Skin epidermis (tissue), 12 donors: ENCODE data around the gene ATP5F1E.

Source experiments
- H3K27ac ChIP-seq, 21 experiments: fragments of 200-600 bp; sonication (generic) in 11 of 21; one replicate each; pipeline ENCODE4 v1.5.0; 2020; ENCODE audit warnings: mild to moderate bottlenecking in 3 of 21, inconsistent platforms in 2 of 21, moderate library complexity in 2 of 21
- H3K4me3 ChIP-seq, 7 experiments: fragments of 200-600 bp; sonication (generic) in 2 of 7; one replicate each; pipeline ENCODE4 v1.5.0; 2020; ENCODE audit warnings: inconsistent platforms in 2 of 7, mild to moderate bottlenecking in 2 of 7, moderate library complexity in 1 of 7

Gene ATP5F1E

GRCh38 chr20:59008715-59009336 is 23.3 kb downstream of the ATP5F1E start:
- Histone ChIP-seq H3K27ac (peak overlapping the region in 17 of 21 experiments; percentile 3 to 98 (median 84)), H3K4me3 (no peak overlapping the region)

GRCh38 chr20:59007665-59008511 is 24.2 kb downstream of the ATP5F1E start:
- peak overlapping the region; percentile 67 to 98 (median 93) for H3K27ac ChIP-seq
- peak overlapping the region; percentile 49 to 83 (median 72) for H3K4me3 ChIP-seq

DNA sequence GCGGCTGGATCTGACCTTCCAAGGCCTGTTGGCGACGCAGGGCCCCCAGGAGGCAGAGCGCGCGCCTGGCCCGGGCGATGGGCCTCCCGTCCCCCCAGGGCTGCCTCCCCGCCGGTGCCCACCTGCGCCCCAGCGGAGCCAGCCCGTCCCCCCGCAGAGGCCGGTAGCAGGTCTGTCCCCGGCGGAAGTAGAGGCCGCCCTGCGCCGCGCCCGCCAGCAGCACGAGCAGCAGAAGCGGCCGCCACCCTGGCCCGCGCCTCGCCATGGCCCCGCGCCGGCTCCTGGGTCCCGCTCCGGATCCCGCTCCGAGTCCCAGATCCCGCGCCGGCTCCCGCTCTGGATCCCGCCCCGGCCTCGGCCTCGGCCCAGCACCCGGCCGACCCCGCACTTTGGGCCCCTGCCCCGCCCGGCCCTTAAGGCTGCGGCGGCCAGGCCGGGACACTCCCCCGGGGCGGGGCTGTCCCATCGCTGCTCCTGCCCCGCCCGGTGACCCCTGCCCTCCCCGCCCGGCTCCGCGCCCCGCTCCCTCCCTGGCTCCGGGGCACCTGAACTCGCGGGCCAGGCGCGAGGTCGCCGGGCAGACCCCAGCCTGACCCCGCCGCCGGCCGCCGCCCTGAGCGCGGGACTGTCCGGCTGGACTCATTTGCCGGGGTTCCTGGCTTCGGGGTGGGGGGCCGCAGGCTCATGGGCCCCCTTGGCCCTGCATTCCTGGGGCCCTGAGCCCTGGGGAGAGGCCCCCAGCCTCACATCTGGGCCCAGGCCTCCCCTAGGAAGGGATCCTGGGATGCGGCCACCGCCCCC is 25.1 kb downstream of the ATP5F1E start, which contains the start of gene CTSZ:
CTSZ (minus strand) TSS at position 391 of the 801 bp plus-strand sequence; CDS start at position 265, 126 bp downstream.
- Histone ChIP-seq H3K27ac (peak within 1 kb of the TSS; percentile 67 to 98 (median 93)), H3K4me3 (peak within 1 kb of the TSS; percentile 49 to 83 (median 72))

- Histone ChIP-seq H3K4me3 (peak overlapping the region; percentile 49 to 83 (median 72)), H3K27ac (peak overlapping the region; percentile 67 to 98 (median 93))
Measured at GRCh38 chr20:59006167-59006863, 25.8 kb downstream of the ATP5F1E start.

GRCh38 chr20:59005523-59006166 is 26.5 kb downstream of the ATP5F1E start:
- Histone ChIP-seq H3K27ac (peak overlapping the region; percentile 67 to 98 (median 93)), H3K4me3 (peak overlapping the region; percentile 49 to 83 (median 72))

DNA sequence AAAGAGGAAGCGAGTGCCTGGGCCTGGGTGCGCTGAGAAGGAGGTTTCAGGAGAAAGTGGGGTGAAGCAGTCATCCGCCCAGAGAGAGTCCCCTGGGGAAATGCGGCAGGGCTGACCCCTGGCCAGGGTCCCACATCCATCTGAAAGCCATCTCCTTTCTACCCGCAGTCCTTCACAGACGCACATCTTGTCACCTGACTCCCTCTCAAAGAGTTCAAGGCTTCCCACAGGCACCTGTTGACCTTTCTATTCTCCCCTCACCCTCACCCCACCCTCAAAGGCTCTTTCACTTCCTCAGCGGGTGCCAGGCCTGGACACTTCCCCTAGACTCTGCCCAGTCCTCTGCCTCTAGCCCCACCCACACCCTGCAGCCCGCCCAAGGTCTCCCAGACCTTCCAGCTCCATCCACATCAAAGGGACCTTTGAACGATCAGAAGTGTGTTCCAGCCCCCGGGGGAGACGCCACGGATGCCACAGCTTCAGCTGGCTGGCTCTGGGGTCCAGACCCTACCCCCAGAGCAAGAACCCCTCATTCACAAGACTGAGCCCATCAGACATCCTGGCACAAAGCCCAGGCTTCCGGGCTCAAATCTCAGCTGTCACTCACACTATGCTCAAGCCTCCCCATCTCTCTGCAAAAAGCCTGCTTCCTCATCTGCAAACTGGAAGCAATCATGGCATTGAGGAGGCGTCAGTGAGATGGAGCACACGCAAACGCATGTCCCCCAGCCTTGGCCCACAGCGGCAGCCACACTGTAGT is 27.2 kb downstream of the ATP5F1E start:
- peak overlapping the region in 20 of 21 experiments; percentile 79 to 98 (median 93) for H3K27ac ChIP-seq
- H3K4me3 ChIP-seq, result peak overlapping the region; percentile 49 to 83 (median 72)

GRCh38 chr20:59004493-59004762 is 27.7 kb downstream of the ATP5F1E start:
- H3K4me3 ChIP-seq, result peak overlapping the region in 6 of 7 experiments; percentile 49 to 83 (median 72)
- peak overlapping the region in 17 of 21 experiments; percentile 46 to 98 (median 91) for H3K27ac ChIP-seq

GRCh38 chr20:59003836-59004492 is 28.2 kb downstream of the ATP5F1E start:
- peak overlapping the region in 5 of 7 experiments; percentile 56 to 83 (median 73) for H3K4me3 ChIP-seq
- peak overlapping the region in 17 of 21 experiments; percentile 4 to 98 (median 91) for H3K27ac ChIP-seq

GRCh38 chr20:59002874-59003399 is 29.2 kb downstream of the ATP5F1E start:
- Histone ChIP-seq H3K27ac (peak overlapping the region in 2 of 21 experiments; percentile 83 to 93), H3K4me3 (no peak overlapping the region)

- H3K27ac ChIP-seq, result no peak overlapping the region
Measured at GRCh38 chr20:59002388-59002787, 29.7 kb downstream of the ATP5F1E start.

DNA sequence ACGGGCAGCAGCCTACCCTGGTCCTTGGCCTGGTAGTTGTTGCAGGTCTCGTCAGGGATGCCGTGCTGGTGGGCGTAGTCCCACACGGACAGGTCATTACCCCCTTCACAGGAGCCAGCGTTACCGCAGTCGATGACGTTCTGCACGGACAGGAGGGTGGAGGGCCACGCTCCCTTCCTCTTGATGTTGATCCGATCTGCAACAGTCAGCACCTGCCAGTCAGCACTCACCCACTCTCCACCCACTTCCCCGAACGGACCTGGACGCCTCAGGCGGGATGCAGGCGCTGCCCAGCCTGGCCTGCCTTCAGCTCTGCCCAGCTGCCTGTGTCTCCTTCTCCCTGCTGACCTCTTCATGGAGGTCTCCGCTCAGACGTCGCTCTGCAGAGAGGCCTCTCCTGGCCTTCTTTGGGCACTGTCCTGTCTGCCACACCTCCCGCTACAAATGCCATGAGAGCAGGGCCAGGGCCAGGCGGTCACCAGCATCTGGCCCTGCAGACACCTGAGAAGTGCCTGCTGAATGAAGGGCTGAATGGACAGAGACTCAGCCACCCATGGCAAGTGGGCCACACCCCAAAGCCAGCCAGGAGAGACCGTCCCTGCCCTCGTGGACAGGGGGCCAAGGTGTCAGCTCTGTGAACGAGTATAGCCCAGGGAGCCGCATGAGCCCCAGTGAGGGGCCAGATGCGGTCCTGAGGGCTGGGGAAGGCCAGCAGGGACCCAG is 30.5 kb downstream of the ATP5F1E start:
- Histone ChIP-seq H3K27ac (no peak overlapping the region), H3K4me3 (no peak overlapping the region)

More at GRCh38 chr20:59002388-59002787, 29.7 kb downstream of the ATP5F1E start:
- H3K4me3 ChIP-seq, result no peak overlapping the region

DNA sequence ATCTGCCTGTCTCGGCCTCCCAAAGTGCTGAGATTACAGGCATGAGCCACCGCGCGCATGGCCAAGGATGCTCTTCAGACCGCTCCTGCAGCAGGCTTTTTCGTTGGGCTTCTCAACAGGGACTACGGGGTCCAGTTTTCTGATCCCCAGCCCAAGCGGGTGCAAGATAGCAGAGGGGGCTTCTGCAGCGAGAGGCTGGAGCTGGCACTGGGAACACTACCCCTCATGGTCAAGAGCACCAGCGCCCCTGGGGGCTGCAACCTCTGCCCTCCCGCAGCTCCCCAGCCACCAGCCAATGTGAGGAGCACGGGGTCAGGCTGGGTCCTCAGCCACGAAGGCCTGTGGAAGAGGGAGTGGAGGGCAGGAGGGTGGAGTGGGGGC is 31.1 kb downstream of the ATP5F1E start:
- Histone ChIP-seq H3K4me3 (no peak overlapping the region), H3K27ac (no peak overlapping the region)

- Histone ChIP-seq H3K27ac (no peak overlapping the region), H3K4me3 (no peak overlapping the region)
Measured at GRCh38 chr20:59000326-59000725, 31.8 kb downstream of the ATP5F1E start.

DNA sequence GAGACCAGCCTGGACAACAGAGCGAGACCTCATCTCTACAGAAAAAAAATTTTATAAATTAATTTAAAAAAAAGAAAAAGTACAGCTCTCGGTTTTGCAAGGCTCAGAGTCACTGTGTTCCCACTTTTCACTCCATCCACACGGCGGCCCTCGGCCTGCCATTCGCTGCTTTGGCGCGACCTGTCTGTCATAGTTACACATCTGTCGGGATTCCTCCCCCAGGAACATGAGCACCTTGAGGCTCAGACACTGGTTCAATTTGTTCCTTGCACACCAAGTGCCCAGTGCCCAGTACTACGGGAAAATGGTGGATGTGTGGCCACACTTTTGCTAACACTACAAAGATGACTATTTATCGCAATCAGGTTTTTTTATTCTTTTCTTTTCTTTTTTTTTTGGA is 33.5 kb downstream of the ATP5F1E start:
- no peak overlapping the region for H3K27ac ChIP-seq
- no peak overlapping the region for H3K4me3 ChIP-seq

- H3K4me3 ChIP-seq, result no peak overlapping the region
- H3K27ac ChIP-seq, result no peak overlapping the region
Measured at GRCh38 chr20:58997141-58997770, 34.9 kb downstream of the ATP5F1E start.

GRCh38 chr20:58996226-58996611 is 35.9 kb downstream of the ATP5F1E start:
- H3K27ac ChIP-seq, result no peak overlapping the region
- H3K4me3 ChIP-seq, result no peak overlapping the region
